D721Med (cell line): ENCODE data around the gene MLLT3.

Source experiments
- DNase-seq: peaks from one replicate; pipeline ENCODE4 v3.0.0; 2011; ENCODE audit warnings: low spot score; ENCODE audit not compliant: insufficient read length
- FAIRE-seq: peaks from 2 replicates; lab custom pipeline; 2011; peaks lifted over from hg19 to GRCh38; lab: Jason Lieb, UNC
- TF ChIP-seq, protein P1 (sequence below): IDR thresholded peaks from 2 replicates; pipeline ENCODE4 v1.5.1; 2012; ENCODE audit warnings: mild to moderate bottlenecking, control low read depth; ENCODE audit not compliant: insufficient read depth; ENCODE audit errors: missing control alignments

The MLLT3 gene

DNA sequence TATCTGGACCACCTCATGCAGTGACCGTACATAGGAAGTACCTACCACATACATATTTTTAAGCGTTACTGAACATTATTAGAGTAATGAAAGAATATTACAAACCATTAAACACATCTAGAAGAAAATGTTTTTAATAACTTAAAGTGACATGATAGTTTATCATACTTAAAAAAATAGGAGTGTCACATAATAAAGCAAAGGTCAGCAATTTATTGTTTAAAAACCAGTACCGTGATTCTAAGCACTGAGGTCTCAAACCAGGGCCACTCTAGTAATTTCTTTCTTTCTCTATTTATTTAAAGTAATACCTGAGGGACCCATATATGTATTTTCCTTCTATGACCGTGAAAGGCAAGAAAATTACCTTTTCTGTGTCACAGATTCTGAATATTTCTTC, 216.0 kb downstream of the MLLT3 start:
- FAIRE-seq, result no peak
- no peak for DNase-seq
- TF ChIP-seq, protein P1, sequence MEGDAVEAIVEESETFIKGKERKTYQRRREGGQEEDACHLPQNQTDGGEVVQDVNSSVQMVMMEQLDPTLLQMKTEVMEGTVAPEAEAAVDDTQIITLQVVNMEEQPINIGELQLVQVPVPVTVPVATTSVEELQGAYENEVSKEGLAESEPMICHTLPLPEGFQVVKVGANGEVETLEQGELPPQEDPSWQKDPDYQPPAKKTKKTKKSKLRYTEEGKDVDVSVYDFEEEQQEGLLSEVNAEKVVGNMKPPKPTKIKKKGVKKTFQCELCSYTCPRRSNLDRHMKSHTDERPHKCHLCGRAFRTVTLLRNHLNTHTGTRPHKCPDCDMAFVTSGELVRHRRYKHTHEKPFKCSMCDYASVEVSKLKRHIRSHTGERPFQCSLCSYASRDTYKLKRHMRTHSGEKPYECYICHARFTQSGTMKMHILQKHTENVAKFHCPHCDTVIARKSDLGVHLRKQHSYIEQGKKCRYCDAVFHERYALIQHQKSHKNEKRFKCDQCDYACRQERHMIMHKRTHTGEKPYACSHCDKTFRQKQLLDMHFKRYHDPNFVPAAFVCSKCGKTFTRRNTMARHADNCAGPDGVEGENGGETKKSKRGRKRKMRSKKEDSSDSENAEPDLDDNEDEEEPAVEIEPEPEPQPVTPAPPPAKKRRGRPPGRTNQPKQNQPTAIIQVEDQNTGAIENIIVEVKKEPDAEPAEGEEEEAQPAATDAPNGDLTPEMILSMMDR, result no peak

DNA sequence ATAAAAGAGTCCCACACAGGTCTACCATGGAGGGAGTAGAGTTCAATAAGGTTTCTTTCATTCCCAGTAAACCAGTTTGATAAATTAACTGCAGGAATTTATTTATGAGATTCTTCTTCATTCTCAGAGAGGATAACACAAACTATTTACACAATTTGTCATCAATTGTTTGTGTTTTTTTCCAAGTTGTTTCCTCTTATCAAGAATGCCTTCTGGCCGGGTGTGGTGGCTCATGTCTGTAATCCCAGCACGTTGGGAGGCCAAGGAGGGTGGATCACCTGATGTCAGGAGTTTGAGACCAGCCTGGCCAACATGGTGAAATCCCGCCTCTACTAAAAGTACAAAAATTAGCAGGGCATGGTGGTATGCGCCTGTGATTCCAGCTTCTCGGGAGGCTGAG, 216.7 kb downstream of the MLLT3 start:
- FAIRE-seq, result no peak
- no peak for DNase-seq
- TF ChIP-seq, protein P1, result no peak

DNA sequence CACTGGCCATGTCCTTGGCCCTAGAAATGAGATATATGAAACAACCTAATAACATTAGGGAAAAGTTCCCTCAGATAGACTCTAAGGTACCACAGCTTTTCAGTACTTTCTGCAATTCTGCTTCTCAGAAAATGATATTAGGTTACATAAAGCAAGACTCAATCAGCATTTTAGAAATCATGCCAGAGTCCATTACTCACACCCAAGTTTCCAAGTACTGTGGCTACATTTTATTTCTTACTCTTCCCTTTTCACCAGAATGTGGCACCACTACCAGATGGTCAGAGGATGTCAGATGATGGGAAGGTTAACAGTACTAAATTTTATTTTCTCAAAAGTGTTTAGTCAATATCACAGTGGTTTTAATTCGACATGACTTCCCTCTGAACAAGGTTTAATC, 217.2 kb downstream of the MLLT3 start:
- TF ChIP-seq, protein P1, result no peak
- DNase-seq (no peak), FAIRE-seq (no peak)

DNA sequence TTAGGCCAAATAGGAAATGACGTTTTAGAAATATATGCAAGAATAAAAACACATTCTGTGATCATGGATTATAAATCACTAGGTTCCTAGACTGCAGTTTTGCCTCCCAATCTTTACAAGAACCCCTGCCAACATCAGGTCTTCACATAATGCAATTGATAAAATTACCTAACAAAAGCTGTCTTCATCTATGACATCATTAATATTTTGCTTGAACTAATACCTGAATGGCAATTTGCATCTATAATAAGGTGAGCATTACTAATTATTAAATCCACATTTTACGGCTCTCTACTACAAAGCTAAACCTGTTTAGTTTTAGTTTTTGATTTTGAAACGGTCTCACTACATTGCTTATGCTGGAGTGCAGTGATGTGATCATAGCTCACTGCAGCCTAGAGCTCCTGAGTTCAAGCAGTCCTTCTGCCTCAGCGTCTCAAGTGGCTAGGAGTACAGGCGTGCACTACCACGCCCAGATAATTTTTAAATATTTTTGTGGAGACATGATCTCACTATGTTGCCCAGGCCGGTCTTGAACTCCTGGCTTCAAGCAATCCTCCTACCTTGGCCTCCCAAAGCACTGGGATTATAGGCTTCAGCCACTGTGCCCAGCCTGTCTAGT, 218.0 kb downstream of the MLLT3 start:
- DNase-seq (no peak), FAIRE-seq (no peak)
- TF ChIP-seq, protein P1, result no peak

DNA sequence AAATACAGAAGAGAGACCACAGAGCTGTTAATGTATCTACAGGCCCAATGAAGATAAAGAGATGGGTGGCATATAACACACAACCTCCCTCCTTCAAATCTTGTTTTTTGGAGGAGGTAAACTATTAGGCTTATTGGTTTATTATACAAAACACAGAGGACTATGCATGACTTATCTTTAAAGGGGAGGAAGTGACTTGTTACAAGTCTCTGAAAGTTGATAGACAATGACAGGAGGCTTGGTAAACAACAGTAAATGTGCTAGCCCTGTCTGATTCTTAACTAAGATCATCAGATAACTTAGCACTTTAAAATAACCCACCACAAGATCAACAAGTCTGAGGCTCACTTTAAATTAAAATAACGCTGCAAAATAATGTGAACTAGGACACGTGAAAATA, 219.0 kb downstream of the MLLT3 start:
- FAIRE-seq (no peak), DNase-seq (no peak)
- TF ChIP-seq, protein P1, result no peak

DNA sequence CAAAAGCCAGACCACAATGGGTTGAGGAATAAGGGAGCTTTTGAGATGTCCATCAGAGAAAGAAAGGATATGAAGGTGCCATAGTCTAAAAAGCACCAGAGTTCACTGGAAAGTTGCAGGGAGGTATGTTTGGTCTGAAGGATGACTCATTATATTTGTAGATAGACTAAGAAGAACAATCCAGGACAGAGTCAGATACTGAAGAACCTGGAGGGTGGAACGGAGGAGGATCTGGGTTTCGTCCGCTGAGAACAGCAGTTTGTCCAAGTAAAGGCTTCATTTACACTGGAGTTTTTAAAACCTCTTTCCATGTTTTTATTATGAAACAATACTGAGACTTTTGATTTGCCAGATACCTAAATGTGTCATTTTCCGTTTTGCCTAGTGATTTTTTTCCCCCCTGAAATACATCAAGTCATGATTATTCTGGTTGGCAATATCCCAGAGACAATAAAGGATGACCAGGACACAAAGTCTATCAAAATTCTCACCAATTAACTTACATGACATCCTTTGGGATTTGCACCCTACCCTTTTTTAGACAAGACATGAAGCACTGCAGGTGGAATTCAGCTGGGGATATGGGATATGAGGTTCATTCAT, 219.9 kb downstream of the MLLT3 start:
- DNase-seq, result no peak
- TF ChIP-seq, protein P1, result no peak
- FAIRE-seq, result no peak
